ENCODE data around the gene IQGAP2.

GRCh38 chr5:76720988-76721569, 318.0 kb downstream of the IQGAP2 start:
- no peak for TF ChIP-seq EZH2 (IDR thresholded peaks at IDR 0.05)
- TF ChIP-seq FOXP2 (optimal IDR thresholded peaks at IDR 0.05; ENCODE audit: control extremely low read depth, extremely low read length, insufficient read depth), result no peak
